ENCODE measurements around the gene MXRA7.

The MXRA7 gene

DNA sequence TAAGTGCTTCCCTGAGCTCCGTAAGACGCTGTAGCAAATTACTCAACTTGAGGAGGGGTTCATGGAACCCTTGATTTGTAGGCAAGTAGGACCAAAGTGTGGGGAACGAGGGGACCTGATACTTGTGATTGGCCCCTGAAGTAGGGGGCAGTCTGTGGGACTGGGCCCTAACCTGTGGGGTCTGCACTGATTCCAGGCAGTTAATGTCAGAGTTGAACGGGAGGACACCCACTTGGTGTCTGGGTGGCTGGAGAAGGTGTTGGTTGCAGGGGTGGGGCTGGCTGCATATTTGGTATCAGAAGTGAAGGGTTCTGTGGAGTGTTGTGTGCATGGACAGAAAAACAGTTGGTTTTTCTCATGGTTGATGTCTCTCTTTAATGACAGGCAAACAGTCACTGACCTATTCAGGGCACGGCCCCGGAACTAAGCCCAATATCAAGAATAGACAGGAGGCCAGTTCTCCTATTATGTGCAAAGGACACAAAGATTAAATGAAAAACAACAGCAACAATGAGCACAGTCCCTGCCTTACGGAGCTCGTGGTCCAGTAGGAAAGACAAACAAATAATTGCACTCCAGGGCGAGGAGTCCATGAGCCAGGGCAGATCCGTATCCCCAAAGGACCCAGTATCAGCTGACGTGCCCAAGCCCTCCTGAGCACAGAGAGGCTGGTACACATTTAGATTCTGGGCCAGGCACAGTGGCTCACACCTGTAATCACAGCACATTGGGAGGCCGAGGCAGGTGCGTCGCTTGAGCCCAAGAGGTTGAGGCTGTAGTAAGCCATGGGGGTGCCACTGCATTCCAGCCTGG is 19.2 kb downstream of the MXRA7 start:
- DNase-seq = no peak

DNA sequence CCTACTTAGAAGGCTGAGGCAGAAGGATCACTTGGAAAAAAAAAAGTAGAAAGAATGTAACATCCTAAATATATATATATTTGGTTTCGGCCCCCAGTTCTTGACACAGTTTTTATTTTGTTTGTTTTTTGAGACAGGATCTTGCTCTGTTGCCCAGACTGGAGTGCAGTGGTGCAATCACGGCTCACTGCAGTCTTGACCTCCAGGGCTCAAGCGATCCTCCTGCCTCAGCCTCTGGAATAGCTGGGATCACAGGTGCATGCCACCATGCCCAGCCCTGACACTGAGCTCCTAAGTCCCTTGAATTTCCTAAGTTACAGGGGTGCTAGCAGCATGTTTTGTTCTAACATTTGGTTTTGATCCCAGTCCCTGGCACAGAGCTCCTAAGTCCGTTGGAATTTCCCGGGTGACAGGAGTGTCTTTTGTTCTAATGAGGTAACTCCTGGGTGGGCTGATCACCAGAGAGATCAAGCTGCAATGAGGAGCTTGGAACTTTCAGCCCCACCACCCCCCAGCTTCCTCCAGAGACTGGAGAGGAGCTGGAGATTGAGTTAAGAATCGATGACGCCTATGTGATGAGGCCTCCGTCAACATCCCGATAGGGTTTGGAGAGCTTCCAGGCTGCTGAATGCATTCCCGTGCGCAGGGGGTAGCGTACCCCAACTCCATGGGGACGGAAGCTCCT is 20.0 kb downstream of the MXRA7 start:
- no peak for DNase-seq

DNA sequence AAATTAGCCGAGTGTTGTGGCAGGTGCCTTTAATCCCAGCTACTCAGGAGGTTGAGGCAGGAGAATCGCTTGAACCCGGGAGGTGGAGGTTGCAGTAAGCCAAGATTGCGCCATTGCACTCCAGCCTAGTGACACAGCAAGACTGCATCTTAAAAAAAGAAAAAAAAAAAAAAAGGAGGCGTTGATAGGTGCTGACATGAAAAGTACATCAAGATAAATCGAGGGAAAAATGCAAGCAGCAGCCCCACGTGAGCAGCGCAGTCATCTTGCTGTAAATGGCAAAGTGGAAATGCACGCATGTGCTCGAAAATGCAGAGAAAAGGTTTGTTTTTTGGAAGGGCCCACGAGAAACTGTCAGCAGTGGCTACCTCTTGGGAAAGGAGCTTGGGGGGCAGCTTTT is 20.9 kb downstream of the MXRA7 start:
- no peak for DNase-seq

DNA sequence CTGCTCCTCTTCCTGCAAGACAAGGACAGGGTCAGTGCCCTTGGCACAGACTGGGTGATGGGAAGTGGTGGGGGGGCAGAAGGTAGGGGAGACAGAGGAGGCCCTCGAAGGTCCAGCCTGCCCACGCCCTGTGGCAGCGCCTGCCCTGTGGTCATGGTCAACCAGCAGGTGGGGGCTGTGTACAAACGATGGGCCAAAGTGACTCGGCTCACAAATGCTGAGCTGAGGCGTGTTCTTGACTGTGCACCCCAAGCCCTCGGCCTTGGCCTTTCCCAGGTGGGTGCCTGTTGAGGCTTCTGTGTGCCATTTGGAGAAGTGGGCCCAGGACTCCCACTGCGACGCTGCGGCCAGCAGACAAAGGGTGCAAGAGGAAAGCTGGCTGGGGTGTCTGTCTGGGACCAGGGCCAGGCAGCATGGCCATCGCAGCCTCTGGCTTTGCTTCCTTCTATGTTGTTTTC is 22.6 kb downstream of the MXRA7 start:
- DNase-seq = no peak

DNA sequence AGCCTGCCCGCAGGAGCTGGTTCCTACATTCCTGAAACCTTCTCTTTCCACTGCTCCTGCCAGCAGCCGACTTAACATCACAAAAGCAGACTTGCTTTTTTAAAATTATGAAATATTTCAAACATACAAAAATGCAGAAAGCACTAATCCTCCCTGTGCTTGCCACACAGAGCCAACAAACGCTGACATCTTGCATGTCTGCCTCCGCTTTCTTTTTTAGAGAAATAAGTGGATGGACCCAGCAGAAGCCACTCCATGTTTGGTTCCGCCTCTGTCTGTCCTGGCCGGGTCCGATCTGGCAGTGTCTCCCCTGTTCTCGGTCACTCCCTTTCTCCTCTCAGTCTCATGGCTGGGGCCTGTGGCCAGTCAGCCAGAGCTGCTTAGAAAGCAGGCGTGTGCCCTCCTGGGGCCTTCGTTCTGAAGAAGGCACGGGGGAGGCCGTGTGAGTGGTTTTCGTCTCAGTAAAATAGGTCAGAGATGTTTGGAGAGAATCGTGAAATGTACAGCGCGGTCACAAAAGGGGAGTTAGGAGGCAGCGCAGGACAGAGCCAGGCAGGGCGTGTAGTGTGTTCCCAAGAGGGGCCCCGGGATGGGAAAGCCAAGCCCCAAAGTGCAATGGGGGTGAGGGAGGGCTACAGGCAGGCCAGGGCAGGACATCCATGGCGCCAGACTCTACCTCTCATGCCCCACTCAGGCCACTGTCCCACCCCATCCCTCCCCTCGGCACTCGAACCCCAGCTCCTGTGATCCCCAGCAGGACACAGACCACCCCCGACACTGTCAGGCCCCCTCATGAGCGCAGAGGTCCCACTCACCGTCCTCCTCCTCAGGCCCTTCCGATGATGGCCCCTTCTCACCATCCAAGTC is 23.2 kb downstream of the MXRA7 start:
- no peak for DNase-seq

DNA sequence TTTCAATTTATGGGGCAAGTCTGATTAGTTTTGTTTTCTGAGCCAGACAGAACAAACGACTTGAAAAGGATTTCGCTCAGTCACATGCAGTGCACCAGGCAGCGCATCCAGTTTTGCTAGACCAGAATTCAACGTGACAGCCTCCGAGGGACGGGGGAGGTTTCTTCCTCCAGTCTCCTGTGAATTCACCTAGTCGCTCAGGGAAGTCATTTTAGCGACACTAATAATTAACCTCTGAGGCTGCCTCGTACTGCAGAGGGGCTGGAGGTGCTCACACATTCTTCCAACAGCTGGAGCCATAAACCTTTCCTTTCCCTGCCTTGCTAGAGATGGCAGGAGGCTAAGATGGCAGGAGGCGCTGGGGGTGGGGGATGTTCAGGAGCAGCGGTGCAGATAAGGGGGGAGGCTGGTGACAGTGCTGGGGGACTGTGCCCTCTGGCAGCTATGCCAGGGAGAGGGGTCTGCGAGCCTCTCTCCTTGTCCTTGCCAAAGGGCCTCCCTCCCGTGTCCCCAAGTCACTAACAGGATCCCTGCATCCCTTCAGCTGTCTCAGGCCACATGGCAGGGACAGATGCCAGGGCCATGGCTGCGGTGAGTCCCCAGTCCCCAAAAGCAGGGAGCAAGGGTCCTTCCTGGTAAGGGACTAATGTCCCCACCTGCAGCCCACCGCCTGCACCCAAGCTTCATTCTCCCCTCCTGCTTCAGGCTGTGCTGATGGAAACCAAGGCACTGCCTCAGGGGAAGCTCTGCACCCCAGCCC is 24.0 kb downstream of the MXRA7 start:
- no peak for DNase-seq

DNA sequence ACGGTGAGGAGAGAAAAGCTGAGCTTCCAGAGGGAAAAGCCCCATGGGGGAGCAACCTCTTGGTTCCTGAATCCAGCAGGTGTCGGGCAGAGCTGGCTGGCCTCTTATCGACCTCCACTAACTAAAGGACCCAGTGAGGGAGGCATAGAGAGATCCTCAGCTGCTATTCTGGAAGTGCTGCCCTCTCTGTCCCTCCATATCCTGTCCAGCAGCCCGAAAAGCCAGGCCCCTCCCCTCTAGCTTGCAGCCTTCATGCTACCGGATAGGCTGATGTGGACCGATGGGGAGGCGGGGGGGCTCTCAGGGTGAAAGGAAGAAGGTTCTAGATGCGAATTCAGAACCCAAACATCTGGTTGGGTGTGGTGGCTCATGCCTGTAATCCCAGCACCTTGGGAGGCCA is 24.9 kb downstream of the MXRA7 start:
- DNase-seq = no peak

DNA sequence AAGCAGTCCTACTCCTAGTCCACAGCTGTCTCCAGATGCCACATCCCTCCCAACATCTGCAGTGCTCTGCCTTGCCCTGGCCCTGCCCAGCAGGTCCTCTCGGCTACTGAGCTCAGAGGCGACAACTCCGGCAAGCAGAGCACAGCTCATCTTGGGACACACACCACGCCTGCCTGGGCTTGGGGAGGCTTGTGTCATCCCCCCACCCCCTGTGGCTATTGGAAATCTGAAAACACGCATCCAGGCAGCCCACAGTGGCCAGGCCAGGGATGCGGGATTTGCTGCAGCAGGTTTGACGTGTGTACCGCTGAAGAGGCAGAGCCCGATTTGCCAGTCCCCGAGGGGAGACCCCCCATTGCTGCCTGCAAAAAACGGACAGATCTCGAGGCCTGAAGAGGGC is 25.4 kb downstream of the MXRA7 start:
- no peak for DNase-seq

DNA sequence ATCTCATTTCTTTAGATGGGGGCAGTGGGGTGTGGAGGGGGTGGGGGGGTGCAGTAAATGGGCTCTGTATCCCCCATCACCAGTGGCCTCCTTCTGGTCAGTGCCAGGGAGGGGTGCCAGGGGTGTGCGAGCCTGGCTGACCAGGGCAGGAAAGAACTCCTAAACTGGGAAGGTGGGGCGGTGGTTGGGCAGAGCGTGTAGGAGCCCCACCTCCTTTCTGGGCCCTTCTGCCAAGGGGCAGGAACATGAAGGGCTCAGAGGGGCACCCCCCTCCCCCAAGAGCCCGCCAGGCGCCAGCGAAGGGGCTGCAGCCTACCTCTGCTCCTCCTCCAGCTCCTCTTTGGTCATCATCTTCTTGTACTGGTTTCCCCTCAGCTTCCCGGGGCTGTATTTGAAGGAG is 26.0 kb downstream of the MXRA7 start:
- no peak for DNase-seq

DNA sequence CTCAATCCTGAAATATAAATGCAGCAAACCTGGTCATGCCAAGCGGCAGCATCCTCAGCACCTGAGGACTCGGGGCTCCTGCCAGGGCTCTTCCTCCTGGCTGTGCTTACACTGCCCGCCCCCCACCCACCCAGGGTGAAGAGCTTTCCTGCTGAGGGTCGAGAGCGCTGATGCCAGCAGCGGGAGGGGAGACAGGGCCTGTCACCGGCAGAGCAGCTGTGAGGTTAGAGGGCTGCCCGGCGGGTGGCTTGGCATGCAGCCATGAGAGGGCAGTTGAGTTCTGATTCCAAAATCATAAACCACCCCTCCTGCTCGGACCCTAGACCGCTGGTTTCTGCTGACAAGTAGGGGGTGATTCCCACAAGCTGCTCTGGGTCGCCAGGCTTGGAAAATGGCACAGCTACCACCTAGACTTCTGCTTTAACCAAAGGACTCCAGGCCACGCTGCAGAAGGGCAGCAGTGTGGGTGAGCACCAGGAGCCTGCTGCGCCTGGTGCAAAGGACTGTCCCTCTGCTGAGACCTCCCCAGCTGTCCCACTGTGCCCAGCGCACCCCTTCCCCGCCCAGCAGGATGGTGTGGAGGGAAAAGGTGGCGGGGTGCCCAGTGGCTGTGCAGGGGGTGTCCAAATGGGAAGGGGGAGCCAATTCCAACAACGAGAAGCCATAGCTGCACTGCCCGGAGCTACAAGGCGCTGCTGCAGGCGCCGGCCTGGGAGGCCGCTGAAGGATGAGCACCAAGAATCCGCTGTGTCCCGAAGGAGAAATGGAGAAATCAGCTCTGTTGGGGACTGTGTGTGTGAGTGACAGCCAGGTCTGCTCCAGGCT is 26.6 kb downstream of the MXRA7 start:
- no peak for DNase-seq

DNA sequence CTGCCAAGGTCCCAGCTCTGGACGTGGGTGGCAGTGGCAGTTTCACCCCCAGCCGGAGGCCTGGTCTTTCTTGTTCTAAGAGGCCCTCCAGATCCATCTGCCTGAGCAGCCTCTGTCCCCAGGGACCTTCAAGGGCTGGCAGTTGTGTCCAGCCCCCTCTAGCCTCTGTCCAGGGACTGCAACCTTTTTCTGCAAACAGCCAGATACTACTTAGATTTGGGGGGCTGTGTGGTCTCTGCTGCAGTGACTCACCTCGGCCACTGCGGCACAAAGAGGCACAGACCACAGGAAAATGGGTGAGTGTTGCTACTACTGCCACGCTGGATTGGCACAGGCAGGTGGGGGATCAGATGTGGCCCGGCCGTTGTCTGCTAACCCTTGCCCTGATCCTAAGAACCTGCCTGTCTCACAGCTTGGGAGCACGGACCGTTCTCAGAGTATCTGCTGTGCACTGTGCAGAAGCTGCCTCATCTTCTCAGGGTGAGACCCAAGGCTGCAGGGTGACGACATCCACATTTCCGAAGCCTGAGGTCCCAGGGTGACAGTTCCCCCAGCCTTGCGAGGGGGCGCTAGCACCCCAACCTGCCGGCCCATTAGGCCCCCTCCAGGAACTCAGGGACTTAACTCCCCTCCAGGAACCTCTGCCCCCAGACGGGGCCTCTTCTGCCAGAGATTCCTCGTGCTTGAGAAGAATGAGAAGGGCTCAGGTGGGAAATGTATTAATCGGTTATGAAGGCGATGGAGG is 27.6 kb downstream of the MXRA7 start:
- DNase-seq = no peak

DNA sequence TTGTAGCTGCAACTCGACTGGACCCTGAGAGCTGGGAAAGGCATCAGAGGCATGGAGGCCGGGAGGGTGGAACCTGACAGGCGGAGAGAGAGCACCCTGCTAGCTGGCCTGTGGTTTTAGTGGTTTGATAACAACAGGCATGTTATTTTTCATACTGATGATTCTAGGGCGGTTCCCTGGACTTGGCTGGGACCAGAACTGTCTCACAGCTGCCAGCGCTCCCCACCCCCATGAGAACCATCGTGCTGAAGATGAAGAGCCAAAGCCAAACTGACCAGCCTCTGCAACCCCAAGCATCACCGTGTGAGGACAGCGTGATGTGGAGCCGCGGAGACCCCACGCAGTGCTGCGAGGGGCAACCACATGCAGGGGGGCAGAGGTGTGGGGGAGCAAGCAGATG is 28.5 kb downstream of the MXRA7 start:
- DNase-seq = no peak

DNA sequence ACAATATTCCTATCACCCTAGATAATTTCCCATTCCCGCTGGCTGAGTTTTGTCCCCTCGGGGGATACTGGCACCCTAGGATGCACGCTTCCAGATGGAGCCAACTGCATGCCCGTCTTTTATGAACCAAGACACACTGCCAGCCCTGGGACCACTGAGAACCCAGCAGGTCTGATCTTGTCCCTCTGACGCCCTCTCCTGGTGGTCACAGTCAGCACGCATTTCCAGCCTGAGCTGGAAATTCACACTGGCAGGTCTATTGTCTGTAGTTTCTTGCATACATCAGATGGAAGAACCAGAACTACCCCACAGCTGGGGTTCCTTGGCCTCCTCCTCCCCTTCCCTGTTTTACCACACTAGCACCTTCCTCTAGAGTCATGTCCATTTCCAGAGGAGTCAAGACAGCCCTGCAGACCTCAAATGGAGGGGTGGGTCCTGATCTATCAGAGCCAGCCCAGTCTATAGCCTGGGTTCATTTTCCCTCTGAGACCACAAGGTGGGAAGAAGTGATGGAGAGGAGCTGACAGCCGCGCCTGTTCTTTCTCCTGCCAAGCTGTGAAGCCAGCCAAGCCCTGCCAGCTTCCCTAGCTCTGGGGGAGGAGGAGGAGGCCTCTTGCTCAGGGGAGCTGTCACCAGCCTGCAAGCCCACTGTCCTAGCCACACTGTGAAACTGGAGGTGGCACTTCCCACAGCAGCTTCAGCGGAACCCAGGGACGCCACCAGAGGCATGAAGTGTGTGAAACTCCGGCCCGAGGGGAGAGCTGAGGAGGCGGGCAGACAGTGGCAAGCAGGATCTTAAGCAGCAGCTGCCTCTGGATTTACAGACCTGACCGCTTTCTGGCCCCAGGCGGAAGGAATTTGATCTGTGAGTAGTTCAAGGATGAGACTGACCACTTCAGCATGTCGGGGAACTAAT is 29.3 kb downstream of the MXRA7 start:
- no peak for DNase-seq

DNA sequence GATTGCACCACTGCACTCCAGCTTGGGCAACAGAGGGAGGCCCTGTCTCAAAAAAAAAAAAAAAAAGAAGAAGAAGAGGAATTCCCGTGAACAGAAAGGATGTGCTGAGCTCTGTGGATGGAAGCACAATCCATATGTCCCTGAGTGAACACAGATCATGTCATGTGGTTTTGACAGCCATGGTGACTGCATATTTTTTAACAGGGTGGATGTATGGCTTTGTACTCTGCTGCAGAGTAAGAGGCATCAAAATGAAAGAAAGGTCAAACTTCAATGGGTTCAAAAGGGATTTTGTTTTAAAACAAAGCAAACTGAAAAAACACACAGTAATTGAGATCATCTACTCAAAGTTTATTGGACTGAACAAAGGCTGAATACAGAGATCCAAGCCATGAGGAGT is 31.5 kb downstream of the MXRA7 start:
- no peak for DNase-seq

DNA sequence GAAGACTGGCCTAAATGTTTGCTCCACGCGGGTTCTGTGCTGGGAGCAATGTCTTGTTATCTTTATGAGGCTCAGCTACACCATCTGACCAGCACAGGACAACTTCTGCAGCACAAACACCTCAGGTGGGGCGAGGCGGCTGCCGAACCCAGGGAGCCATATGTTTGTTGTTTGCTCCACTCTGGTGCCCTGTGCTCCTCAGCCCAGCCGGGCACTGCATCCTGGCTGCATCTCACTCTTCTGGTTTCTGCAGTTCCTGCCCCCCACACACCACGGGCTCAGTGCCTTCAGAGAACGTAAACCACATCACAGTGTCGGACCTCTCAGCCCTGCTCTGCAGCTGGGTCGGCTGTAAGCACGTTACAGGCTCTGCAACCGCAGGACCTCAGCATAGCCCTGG is 32.4 kb downstream of the MXRA7 start:
- DNase-seq = no peak

DNA sequence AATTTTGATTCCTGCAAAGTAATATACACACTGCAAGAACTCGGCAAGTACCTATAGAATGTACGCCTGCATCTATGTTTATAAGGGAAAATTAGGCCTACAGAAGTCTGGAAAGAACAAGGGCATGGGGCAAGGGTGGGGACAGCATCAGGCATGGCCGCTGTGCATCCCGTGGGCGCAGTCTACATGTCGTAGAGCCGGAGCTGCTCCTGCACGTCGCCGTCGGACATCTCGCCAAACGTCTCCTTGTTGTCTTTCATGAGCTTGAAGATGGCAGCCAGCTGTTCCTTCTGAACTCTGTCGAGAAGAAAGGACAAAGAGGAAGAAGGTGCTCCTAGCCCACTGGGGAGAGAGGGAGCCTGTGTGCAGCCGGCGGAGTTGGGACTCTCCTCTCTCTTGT is 33.4 kb downstream of the MXRA7 start:
- DNase-seq = no peak

DNA sequence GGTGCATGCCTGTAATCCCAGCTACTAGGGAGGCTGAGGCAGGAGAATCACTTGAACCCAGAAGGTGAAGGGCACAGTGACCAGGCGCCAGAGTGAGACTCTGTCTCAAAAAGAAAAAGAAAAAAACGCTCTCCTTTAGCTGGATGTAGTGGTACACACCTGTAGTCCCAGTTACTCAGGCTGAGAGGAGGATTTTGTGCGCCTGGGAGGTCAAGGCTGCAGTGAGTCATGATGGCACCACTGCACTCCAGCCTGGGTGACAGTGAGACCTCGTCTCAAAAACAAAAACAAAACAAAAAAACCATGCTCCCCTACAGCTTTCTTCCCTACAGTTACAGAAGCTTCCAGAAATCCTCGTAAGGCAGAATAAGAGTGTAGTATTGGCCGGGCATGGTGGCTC is 34.1 kb downstream of the MXRA7 start:
- no peak for DNase-seq

DNA sequence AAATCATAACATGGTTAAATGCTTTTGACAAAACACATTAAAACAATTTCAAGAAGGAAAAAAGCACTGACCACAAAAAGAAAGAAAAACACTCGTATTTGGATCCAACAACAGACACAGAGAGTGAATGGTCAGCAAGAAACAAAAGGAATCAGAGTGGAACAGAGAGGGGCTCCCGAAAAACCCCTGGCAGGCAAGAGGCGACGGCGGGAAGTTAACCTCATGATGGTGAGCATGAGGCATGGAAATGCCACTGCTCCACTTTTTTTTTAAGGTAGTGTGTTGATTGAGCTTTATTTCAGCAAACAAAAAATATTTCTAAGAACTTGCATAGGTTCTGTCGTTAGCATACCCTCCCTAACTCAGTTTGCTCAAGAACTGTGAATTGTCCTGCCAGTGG is 35.1 kb downstream of the MXRA7 start:
- DNase-seq = no peak

DNA sequence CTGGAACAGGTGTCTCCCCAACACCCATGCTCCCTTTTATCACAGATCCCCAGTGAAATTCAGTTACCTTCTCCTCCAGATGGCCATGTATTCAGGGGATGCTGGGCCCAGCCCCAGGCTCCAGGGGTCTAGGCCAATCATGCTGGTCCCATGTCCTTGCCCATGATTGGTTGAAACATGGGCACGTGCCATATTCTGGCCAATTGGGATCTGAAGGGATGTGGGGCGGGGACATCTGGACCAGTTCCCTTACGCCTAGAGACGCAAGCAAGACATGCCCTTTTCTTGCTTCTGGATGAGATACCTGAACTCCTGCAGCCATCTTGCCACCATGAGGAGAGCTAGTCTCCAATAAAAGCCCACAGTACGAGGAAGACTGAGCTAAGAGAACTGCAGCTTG is 36.2 kb downstream of the MXRA7 start:
- no peak for DNase-seq

DNA sequence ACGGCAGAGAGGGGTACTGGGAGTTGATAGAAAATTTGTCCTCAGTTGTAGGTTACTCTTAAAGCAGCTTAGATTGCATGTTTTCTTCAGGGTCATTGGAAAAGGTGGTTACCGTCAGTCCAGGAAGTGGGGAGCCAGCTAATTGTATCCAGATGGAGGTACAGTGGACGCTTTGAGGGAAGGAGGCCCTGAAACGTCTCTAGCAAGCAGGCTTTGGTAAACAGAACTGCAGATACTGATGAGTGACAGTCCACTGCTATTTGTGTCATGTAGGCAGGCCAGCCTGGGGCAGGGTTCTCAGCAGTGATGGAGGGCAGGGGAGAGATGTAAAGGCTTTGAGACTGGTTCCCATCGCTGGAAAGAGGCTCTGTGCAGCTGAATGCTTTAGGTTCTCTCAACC is 37.0 kb downstream of the MXRA7 start:
- DNase-seq = no peak
